Stimulated activated naive CD8-positive, alpha-beta T cell treated with anti-CD3 and anti-CD28 coated beads, Interleukin-15, Interleukin-2, amounts not matched to agents 100 U/mL and 50 U/mL, for 24 hours (primary cell): ENCODE results near the gene BABAM2.
"Not testable (repeated sequence)": the region's sequence is repeated elsewhere in the genome, so short reads cannot be mapped to it uniquely, and the experiment has no call there.

ENCODE experiments used
- ATAC-seq: fragments of 150-1000 bp; cut with Tn5 transposase; one replicate; pipeline ENCODE4 v1.10.0; 2021
- DNase-seq: peaks from one replicate; pipeline ENCODE4 v3.0.0; 2021

BABAM2 gene

GRCh38 chr2:28360718-28361293, 470.3 kb downstream of the BABAM2 start:
- DNase-seq (peak; percentile 63), ATAC-seq (no peak)

- no peak for DNase-seq
- ATAC-seq: no peak
These were observed 471.6 kb downstream of the BABAM2 start for GRCh38 chr2:28361991-28362710.

GRCh38 chr2:28362991-28363521, 472.5 kb downstream of the BABAM2 start:
- ATAC-seq: no peak
- no peak for DNase-seq

- ATAC-seq (no peak), DNase-seq (no peak)
These were observed 473.3 kb downstream of the BABAM2 start for GRCh38 chr2:28363686-28364280.

GRCh38 chr2:28364610-28365009, 474.1 kb downstream of the BABAM2 start:
- no peak for DNase-seq
- ATAC-seq: no peak

GRCh38 chr2:28365158-28365557, 474.6 kb downstream of the BABAM2 start:
- ATAC-seq: no peak
- no peak for DNase-seq

GRCh38 chr2:28366149-28366495, 475.6 kb downstream of the BABAM2 start:
- ATAC-seq: no peak
- DNase-seq: no peak

- peak; percentile 85 for ATAC-seq
These were observed 476.2 kb downstream of the BABAM2 start for GRCh38 chr2:28366496-28367282.

GRCh38 chr2:28367667-28368356, 477.3 kb downstream of the BABAM2 start:
- no peak for DNase-seq
- no peak for ATAC-seq

More at GRCh38 chr2:28366496-28367282, 476.2 kb downstream of the BABAM2 start:
- DNase-seq: peak; percentile 62

GRCh38 chr2:28368357-28368798, 477.8 kb downstream of the BABAM2 start:
- ATAC-seq (no peak), DNase-seq (no peak)

- no peak for ATAC-seq
- DNase-seq: no peak
These were observed 478.8 kb downstream of the BABAM2 start for GRCh38 chr2:28369358-28369757.

GRCh38 chr2:28370354-28370753, 479.8 kb downstream of the BABAM2 start:
- DNase-seq (no peak), ATAC-seq (no peak)

- DNase-seq, ATAC-seq: not testable (repeated sequence)
These were observed 481.2 kb downstream of the BABAM2 start for GRCh38 chr2:28371728-28372127.

- DNase-seq (no peak), ATAC-seq (no peak)
These were observed 483.3 kb downstream of the BABAM2 start for GRCh38 chr2:28373854-28374253.

GRCh38 chr2:28374331-28374730, 483.8 kb downstream of the BABAM2 start:
- DNase-seq: no peak
- no peak for ATAC-seq

- DNase-seq: no peak
- no peak for ATAC-seq
These were observed 484.7 kb downstream of the BABAM2 start for GRCh38 chr2:28375236-28375635.

GRCh38 chr2:28375742-28376631, 485.5 kb downstream of the BABAM2 start:
- no peak for ATAC-seq
- DNase-seq: no peak

GRCh38 chr2:28377195-28377816, 486.8 kb downstream of the BABAM2 start:
- no peak for DNase-seq
- ATAC-seq: no peak

- DNase-seq (no peak), ATAC-seq (no peak)
These were observed 487.6 kb downstream of the BABAM2 start for GRCh38 chr2:28377984-28378678.
